K562 (cell line): ENCODE data around the gene SUGP1. TPM values are rescaled to one million over a fixed set of nuclear protein-coding genes. Genes with fewer than 3 reads are reported as not detected.
A peak's percentile ranks its signal among the peaks of the same experiment; 100 is the strongest.

ENCODE experiments used
- ATAC-seq: fragments of 200-7000 bp; cut with Tn5 transposase; 3 replicates; pipeline ENCODE4 v1.9.1; 2020; ENCODE audit warnings: moderate library complexity
- BruUV-seq: library from RNA; stranded (reverse); fragments of 400-500 nt; replicated peaks from 2 replicates; lab custom pipeline; 2021; lab: Mats Ljungman, UMichigan
- CTCF ChIA-PET: fragments of 300-600 bp; formaldehyde crosslinking; extraction: SDS; loops from one replicate; lab custom pipeline; 2021; ENCODE audit warnings: low intra/inter-chr PET ratio; lab: Yijun Ruan, JAX
- POLR2A ChIA-PET: fragments of 300-600, 350-650 bp; sonication (Branson Sonifier 250); formaldehyde crosslinking; extraction: SDS; loops from one replicate; lab custom pipeline; 2021; ENCODE audit warnings: antibody characterized with exemption, inconsistent platforms; lab: Yijun Ruan, JAX
- DNase-seq, 4 experiments: peaks; one replicate each; pipeline versions ENCODE4 v3.0.0 to v3.0.0-alpha.2; 2011 to 2018; ENCODE audit warnings: low spot score in 3 of 4, mixed read lengths in 3 of 4; ENCODE audit errors: extremely low read depth in 1 of 4
- FAIRE-seq: peaks from 2 replicates; lab custom pipeline; 2011; peaks lifted over from hg19 to GRCh38; lab: Jason Lieb, UNC
- H2AFZ ChIP-seq: 2 replicates; pipeline ENCODE4 v1.6.0; 2011; ENCODE audit warnings: low read depth, low read length, control low read depth, inconsistent platforms
- H3K27ac ChIP-seq: fragments of 200-600 bp; 3 replicates; pipeline ENCODE4 v1.8.0; 2011; ENCODE audit warnings: low read depth, mild to moderate bottlenecking, control low read depth, inconsistent platforms, low read length, moderate library complexity, mixed read lengths; ENCODE audit errors: extremely low read depth
- H3K27me3 ChIP-seq, 2 experiments: fragments of 300-600 bp in 1 of 2; 2 replicates in 1 of 2; 3 replicates in 1 of 2; pipeline versions ENCODE4 v1.6.0 to v1.8.0; 2011; ENCODE audit warnings: inconsistent platforms in 2 of 2, low read length in 2 of 2, mild to moderate bottlenecking in 1 of 2, mixed read lengths in 1 of 2, moderate library complexity in 1 of 2; ENCODE audit not compliant: control insufficient read depth in 2 of 2, insufficient read depth in 2 of 2
- H3K36me3 ChIP-seq: fragments of 300-600 bp; 3 replicates; pipeline ENCODE4 v1.8.0; 2011; ENCODE audit warnings: mild to moderate bottlenecking, low read length, inconsistent platforms; ENCODE audit not compliant: control insufficient read depth, insufficient read depth
- H3K4me1 ChIP-seq, 2 experiments: fragments of 200-600 bp in 1 of 2; replicated peaks in 1 of 2; 2 replicates in 1 of 2; 3 replicates in 1 of 2; pipeline versions ENCODE4 v1.5.1 to v1.8.0; 2011; ENCODE audit warnings: inconsistent platforms in 2 of 2, low read length in 2 of 2, mild to moderate bottlenecking in 1 of 2, mixed read lengths in 1 of 2, moderate library complexity in 1 of 2; ENCODE audit not compliant: control insufficient read depth in 2 of 2, insufficient read depth in 2 of 2
- H3K4me2 ChIP-seq: 2 replicates; pipeline ENCODE4 v1.6.1; 2011; ENCODE audit warnings: low read length, control low read depth, inconsistent platforms, mixed read lengths; ENCODE audit not compliant: insufficient read depth
- H3K4me3 ChIP-seq: fragments of 200-600 bp; sonication (generic), shearing (Covaris generic); 2 replicates; pipeline ENCODE4 v1.5.1; 2016; ENCODE audit warnings: control low read depth, inconsistent platforms
- H3K79me2 ChIP-seq: fragments of 200-600 bp; 3 replicates; pipeline ENCODE4 v1.8.0; 2011; ENCODE audit warnings: low read length, inconsistent platforms; ENCODE audit not compliant: control insufficient read depth, insufficient read depth
- H3K9ac ChIP-seq, 2 experiments: 2 replicates each; pipeline versions ENCODE4 v1.6.0 to v1.6.1; 2011; ENCODE audit warnings: low read depth in 2 of 2, low read length in 2 of 2, control low read depth in 1 of 2, inconsistent platforms in 1 of 2, mild to moderate bottlenecking in 1 of 2, mixed read lengths in 1 of 2; ENCODE audit not compliant: insufficient read depth in 1 of 2
- H3K9me1 ChIP-seq: one replicate; pipeline ENCODE4 v1.6.0; 2011; ENCODE audit warnings: inconsistent platforms, mild to moderate bottlenecking, low read length, moderate library complexity; ENCODE audit not compliant: control insufficient read depth, insufficient read depth
- H3K9me3 ChIP-seq: replicated peaks from 2 replicates; pipeline ENCODE4 v1.5.1; 2011; ENCODE audit warnings: low read depth, low read length, inconsistent platforms; ENCODE audit not compliant: control insufficient read depth, insufficient read depth
- H4K20me1 ChIP-seq: replicated peaks from 2 replicates; pipeline ENCODE4 v1.6.1; 2011; ENCODE audit warnings: low read length, inconsistent platforms, mixed read lengths; ENCODE audit not compliant: control insufficient read depth, insufficient read depth
- BCOR ChIP-seq: fragments of 450-650 bp; IDR thresholded peaks from 2 replicates; pipeline ENCODE4 v1.6.1; 2016
- BRF2 ChIP-seq: IDR thresholded peaks from 3 replicates; pipeline ENCODE4 v1.6.1; 2011; ENCODE audit warnings: borderline replicate concordance, mild to moderate bottlenecking; ENCODE audit not compliant: insufficient read length, insufficient read depth
- CREBBP ChIP-seq: IDR thresholded peaks from one replicate; pipeline ENCODE4 v1.6.1; 2012; ENCODE audit warnings: low read depth, mild to moderate bottlenecking, control low read depth, inconsistent platforms, low read length
- ELK3 ChIP-seq: fragments of 450-650 bp; formaldehyde crosslinking; IDR thresholded peaks from 2 replicates; pipeline ENCODE4 v1.4.0; 2020; ENCODE audit warnings: mild to moderate bottlenecking
- GABPA ChIP-seq: fragments of 200-800 bp; sonication (Bioruptor generic); conservative IDR thresholded peaks from 2 replicates; pipeline ENCODE4 v1.6.1; 2016; ENCODE audit warnings: low read depth, missing genetic modification characterization, missing compliant biosample characterization
- GTF2F1 ChIP-seq: IDR thresholded peaks from 2 replicates; pipeline ENCODE4 v1.6.1; 2011; ENCODE audit warnings: low read depth, low read length, improper control_type of control experiment
- HINFP ChIP-seq: fragments of 450-650 bp; conservative IDR thresholded peaks from 2 replicates; pipeline ENCODE4 v1.6.1; 2016; ENCODE audit warnings: missing genetic modification characterization, low read depth, mild to moderate bottlenecking, control low read depth, missing compliant biosample characterization
- KDM5B ChIP-seq: fragments of 200-600 bp; sonication (generic); IDR thresholded peaks from 2 replicates; pipeline ENCODE4 v1.6.1; 2012; ENCODE audit warnings: low read depth, mild to moderate bottlenecking, moderate library complexity, low read length, control low read depth, inconsistent platforms; ENCODE audit not compliant: insufficient replicate concordance
- MCM7 ChIP-seq, 2 experiments: fragments of 450-650 bp; IDR thresholded peaks; 2 replicates each; pipeline ENCODE4 v1.6.1; 2016 to 2018
- MYBL2 ChIP-seq, 2 experiments: fragments of 450-650 bp in 1 of 2; sonication (generic) in 1 of 2; formaldehyde crosslinking in 1 of 2; IDR thresholded peaks; 2 replicates each; pipeline versions ENCODE4 v1.6.1 to v1.8.1; 2017 to 2022; ENCODE audit warnings: borderline replicate concordance in 1 of 2, inconsistent platforms in 1 of 2, low read depth in 1 of 2, mild to moderate bottlenecking in 1 of 2, missing genetic modification reagents in 1 of 2, moderate library complexity in 1 of 2
- PHF21A ChIP-seq: fragments of 450-650 bp; IDR thresholded peaks from 2 replicates; pipeline ENCODE4 v1.6.1; 2017; ENCODE audit warnings: low read depth, borderline replicate concordance
- POLR2A ChIP-seq: fragments of 450-650 bp; conservative IDR thresholded peaks from 2 replicates; pipeline ENCODE4 v1.6.1; 2016
- RBM25 ChIP-seq: fragments of 200-400 bp; formaldehyde crosslinking; IDR thresholded peaks from 2 replicates; pipeline ENCODE4 v1.6.1; 2018; ENCODE audit warnings: low read length, low read depth, moderate library complexity; ENCODE audit not compliant: severe bottlenecking
- RCOR1 ChIP-seq, 2 experiments: IDR thresholded peaks; 2 replicates each; pipeline ENCODE4 v1.6.1; 2012; ENCODE audit warnings: low read depth in 2 of 2, low read length in 2 of 2, borderline replicate concordance in 1 of 2, improper control_type of control experiment in 1 of 2
- SETDB1 ChIP-seq: IDR thresholded peaks from one replicate; pipeline ENCODE4 v1.6.1; 2012; ENCODE audit warnings: low read length, control low read depth, inconsistent platforms
- ZFP30 ChIP-seq: fragments of 250-450 bp; sonication (Bioruptor Pico); IDR thresholded peaks from 2 replicates; pipeline ENCODE4 v1.8.0; 2022; ENCODE audit warnings: moderate library complexity, mild to moderate bottlenecking, inconsistent platforms, borderline replicate concordance
- ZNF121 ChIP-seq: sonication (generic); formaldehyde crosslinking; conservative IDR thresholded peaks from 2 replicates; pipeline ENCODE4 v1.8.0; 2022; ENCODE audit warnings: missing genetic modification reagents
- ZNF133 ChIP-seq: fragments of 250-450 bp; sonication (Bioruptor Pico); IDR thresholded peaks from 2 replicates; pipeline ENCODE4 v1.4.0; 2020; ENCODE audit warnings: mild to moderate bottlenecking
- ZNF3 ChIP-seq: fragments of 250-450 bp; sonication (Bioruptor Pico); IDR thresholded peaks from 2 replicates; pipeline ENCODE4 v1.5.0; 2021; ENCODE audit warnings: mild to moderate bottlenecking, moderate library complexity
- ZNF384 ChIP-seq: IDR thresholded peaks from 2 replicates; pipeline ENCODE4 v1.6.1; 2012; ENCODE audit warnings: low read depth, low read length, improper control_type of control experiment
- ZNF583 ChIP-seq: fragments of 250-450 bp; sonication (Bioruptor Pico); IDR thresholded peaks from 2 replicates; pipeline ENCODE4 v1.4.0; 2020
- ZNF707 ChIP-seq: fragments of 250-450 bp; sonication (Bioruptor Pico); conservative IDR thresholded peaks from 2 replicates; pipeline ENCODE4 v1.8.0; 2022; ENCODE audit warnings: inconsistent platforms, mild to moderate bottlenecking, moderate library complexity
- WGBS: fragments of 100-300 bp; shearing (Covaris generic); methylation state at CpG from one replicate; pipeline ENCODE4 v1.1.6; 2016; ENCODE audit warnings: low coverage, mixed read lengths; ENCODE audit not compliant: insufficient coverage; ENCODE audit errors: missing lambda C conversion rate; 5-methylcytosine and 5-hydroxymethylcytosine counted together
- in situ Hi-C: fragments of 300-500 bp; cut with MboI; formaldehyde crosslinking; loops from 4 replicates; pipeline ENCODE4 v1.15.0; 2018; ENCODE audit warnings: inconsistent platforms, mixed read lengths
- intact Hi-C: fragments of 100-400 bp; cut with micrococcal nuclease; formaldehyde crosslinking; loops from 2 replicates; pipeline ENCODE4 v1.14.2; 2022
- polyA plus RNA-seq, 8 experiments: library from polyadenylated mRNA; depleted of rRNA in 4 of 8; stranded (reverse) in 5 of 8; unstranded in 3 of 8; fragments of >200 nt; fragmentation: Nextera tagmentation in 2 of 8; fragmentation: Illumina TruSeq in 1 of 8; extraction: Ambion mirVana in 2 of 8; extraction: Trizol in 1 of 8; gene quantifications; 2 replicates each; pipeline versions ENCODE4 v1.2.1 to v1.2.3, GENCODE V29; 2011 to 2014; ENCODE audit warnings: inconsistent platforms in 1 of 8, missing spikeins in 1 of 8
- total RNA-seq, 7 experiments: library from RNA; depleted of rRNA in 6 of 7; stranded (reverse); fragments of >200 nt in 6 of 7; fragmentation: Illumina TruSeq in 2 of 7; extraction: Trizol in 2 of 7; gene quantifications; 2 replicates each; pipeline versions ENCODE4 v1.2.1 to v1.2.3, GENCODE V29; 2011 to 2021; ENCODE audit warnings: low replicate concordance in 1 of 7

Gene SUGP1
- total and polyA plus RNA-seq, 9 of the 15 experiments (the other 6 are each of a cell fraction or from before 2014, with no cell fraction given): 1.0 to 53.3 (median 32.4) TPM

- intact Hi-C loops: no loop called here
- in situ Hi-C loops: no loop called here
- Histone ChIP-seq H3K4me1 (peaks cover 3 to 25% of the 10 kb centered on the region in 2 experiments; a peak in 4 of 5 replicates), H3K9me3 (peaks cover 9% of the 10 kb centered on the region), H3K4me2 (no peak overlapping the region), H3K27me3 (peaks cover 19 to 64% of the 10 kb centered on the region in 2 experiments; a peak in 4 of 5 replicates), H3K9ac (no peak overlapping the region), H3K9me1 (no peaks in the 10 kb centered on the region), H4K20me1 (peaks cover 4% of the 10 kb centered on the region; the same call in 1 of the 2 replicates), H2AFZ (no peak overlapping the region), H3K79me2 (no peaks in the 10 kb centered on the region), H3K27ac (no peak overlapping the region), H3K4me3 (no peak overlapping the region), H3K36me3 (no peaks in the 10 kb centered on the region)
- 2% methylated on average over 3 of the region's 3 CpGs for WGBS
- BruUV-seq: no TSS peak
- ATAC-seq (no peak), FAIRE-seq (no peak), DNase-seq (no peak)
- ChIA-PET POLR2A (interaction anchor here (0.6 to 1.2 kb wide), 3 partner anchors 10 to 756 kb away, joined by 3 to 4 read pairs (median 3); no protein-coding TSS in a partner anchor), CTCF (no interaction called here)
- no peak for TF ChIP-seq BRF2
- no peak for TF ChIP-seq HINFP (tag)
- no peak for TF ChIP-seq ZNF583 (CRISPR knock-in tag)
- TF ChIP-seq RBM25: peak; percentile 67
- TF ChIP-seq GTF2F1: no peak
- TF ChIP-seq POLR2A: no peak
- no peak for TF ChIP-seq ZNF3 (CRISPR knock-in tag)
- no peak for TF ChIP-seq KDM5B
- TF ChIP-seq BCOR: peak; percentile 59; the same call in 1 of the 2 replicates
- TF ChIP-seq CREBBP: no peak
- no peak for TF ChIP-seq GABPA
- peak; percentile 87 for TF ChIP-seq ZNF121
- no peak for TF ChIP-seq SETDB1
- TF ChIP-seq ZFP30: no peak
- no peak for TF ChIP-seq ZNF133 (CRISPR knock-in tag)
- TF ChIP-seq RCOR1 (IDR thresholded peaks at IDR 0.05; ENCODE audit: borderline replicate concordance in 1 of 2, low read depth in 2 of 2, low read length in 2 of 2): no peak
- no peak for TF ChIP-seq ELK3 (CRISPR knock-in tag)
- TF ChIP-seq PHF21A: no peak
- no peak for TF ChIP-seq ZNF384
- no peak for TF ChIP-seq MCM7 (IDR thresholded peaks at IDR 0.05)
- TF ChIP-seq ZNF707 (CRISPR knock-in tag): no peak
- no peak for TF ChIP-seq MYBL2 (IDR thresholded peaks at IDR 0.05; ENCODE audit: low read depth)
- no peak for TF ChIP-seq MYBL2 (CRISPR knock-in tag; IDR thresholded peaks at IDR 0.05; ENCODE audit: borderline replicate concordance)
Observed at GRCh38 chr19:19229701-19230100, 90.6 kb downstream of the SUGP1 start.
